SU-DHL-6 (cell line): Measurements from ENCODE around the gene ADGRD1.

Experiments used
- H2AFZ ChIP-seq: fragments of 200-600 bp; sonication (generic); 2 replicates; pipeline ENCODE4 v1.6.1; 2014; ENCODE audit warnings: low read depth, mild to moderate bottlenecking, moderate library complexity, mixed read lengths, antibody characterized with exemption, low read length; ENCODE audit not compliant: severe bottlenecking
- H3F3A ChIP-seq: fragments of 200-600 bp; shearing (Covaris generic); 2 replicates; pipeline ENCODE4 v1.6.0; 2016; ENCODE audit warnings: antibody characterized with exemption, mild to moderate bottlenecking; ENCODE audit not compliant: insufficient read depth
- H3K27ac ChIP-seq: fragments of 200-600 bp; sonication (generic); 2 replicates; pipeline ENCODE4 v1.5.1; 2016; ENCODE audit warnings: low read depth, mild to moderate bottlenecking, low read length, moderate library complexity, mixed read lengths
- H3K27me3 ChIP-seq: fragments of 200-600 bp; sonication (generic), shearing (Covaris generic); 2 replicates; pipeline ENCODE4 v1.6.0; 2014; ENCODE audit warnings: mild to moderate bottlenecking, low read length
- H3K36me3 ChIP-seq: fragments of 200-600 bp; sonication (generic); 2 replicates; pipeline ENCODE4 v1.6.1; 2014; ENCODE audit warnings: mild to moderate bottlenecking, low read length, mixed read lengths
- H3K4me2 ChIP-seq: fragments of 300-600, 200-600 bp; shearing (Covaris generic), sonication (generic); 2 replicates; pipeline ENCODE4 v1.6.0; 2014; ENCODE audit warnings: low read length, low read depth, mild to moderate bottlenecking; ENCODE audit not compliant: poor library complexity, severe bottlenecking
- H3K4me3 ChIP-seq: fragments of 200-600 bp; sonication (generic); 2 replicates; pipeline ENCODE4 v1.5.1; 2014; ENCODE audit warnings: antibody characterized with exemption, low read length, mild to moderate bottlenecking, mixed read lengths; ENCODE audit not compliant: insufficient read depth, poor library complexity, severe bottlenecking
- H3K79me2 ChIP-seq: fragments of 200-600 bp; sonication (generic); 2 replicates; pipeline ENCODE4 v1.6.1; 2014; ENCODE audit warnings: mild to moderate bottlenecking, low read length, moderate library complexity; ENCODE audit not compliant: insufficient read depth
- H3K9ac ChIP-seq: fragments of 200-600 bp; sonication (generic); 2 replicates; pipeline ENCODE4 v1.7.0; 2014; ENCODE audit warnings: mild to moderate bottlenecking, low read length
- H3K9me2 ChIP-seq: fragments of 200-600 bp; sonication (generic); replicated peaks from 2 replicates; pipeline ENCODE4 v1.6.1; 2014; ENCODE audit warnings: low read length; ENCODE audit not compliant: insufficient read depth
- H3K9me3 ChIP-seq: fragments of 200-600 bp; sonication (generic); 2 replicates; pipeline ENCODE4 v1.6.1; 2014; ENCODE audit warnings: low read length, mixed read lengths; ENCODE audit not compliant: insufficient read depth
- H4K20me1 ChIP-seq: fragments of 200-600 bp; sonication (generic); 2 replicates; pipeline ENCODE4 v1.6.1; 2014; ENCODE audit warnings: low read depth, mild to moderate bottlenecking, antibody characterized with exemption, low read length, moderate library complexity, mixed read lengths
- EZH2phosphoT487 ChIP-seq: fragments of 200-600 bp; sonication (generic), shearing (Covaris generic); conservative IDR thresholded peaks from 2 replicates; pipeline ENCODE4 v1.6.1; 2018; ENCODE audit warnings: mild to moderate bottlenecking, antibody characterized with exemption, low read length, moderate library complexity, mixed read lengths
- TF ChIP-seq, protein P1 (sequence below): fragments of 200-600 bp; sonication (generic); IDR thresholded peaks from one replicate; pipeline ENCODE4 v1.5.1; 2017; ENCODE audit warnings: antibody characterized with exemption, mild to moderate bottlenecking, low read length, moderate library complexity; ENCODE audit not compliant: insufficient read depth, poor library complexity, severe bottlenecking

The ADGRD1 gene

DNA sequence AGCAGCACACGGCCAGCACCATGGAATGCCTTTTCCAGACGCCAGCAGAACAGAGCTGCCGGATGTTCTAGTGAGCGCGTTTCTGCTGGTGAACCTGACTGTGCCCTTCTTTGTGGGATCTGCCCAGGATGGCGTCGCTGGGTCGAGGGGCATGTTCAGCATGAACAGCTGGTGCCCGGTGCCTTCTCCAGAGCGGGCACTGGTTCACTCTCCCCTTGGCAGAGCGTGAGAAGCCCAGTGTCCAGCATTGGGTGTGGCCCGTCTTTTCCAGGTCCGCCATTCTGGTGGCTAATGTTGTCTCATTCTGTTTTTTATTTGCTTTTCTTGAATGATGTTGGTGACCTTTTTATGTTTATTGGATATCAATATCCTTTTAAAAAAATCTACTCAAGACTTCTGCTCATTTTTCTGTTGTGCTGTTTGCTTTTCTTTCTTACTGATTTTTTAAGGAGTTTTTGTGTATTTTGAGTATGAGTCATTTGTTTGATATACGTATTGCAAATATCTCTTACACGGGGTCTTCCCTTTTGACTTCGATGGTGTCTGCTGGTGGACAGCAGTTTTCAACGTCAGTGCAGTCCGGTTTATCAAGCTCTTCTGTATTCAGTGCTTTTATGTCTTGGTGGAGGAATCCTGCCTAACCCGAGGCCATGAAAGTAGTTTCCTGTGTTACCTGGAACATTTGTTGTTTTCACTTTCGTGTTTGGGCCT is 74.3 kb downstream of the ADGRD1 start:
- Histone ChIP-seq H3K79me2 (no peaks in the 10 kb centered on the region), H3F3A (no peaks in the 10 kb centered on the region), H3K9ac (no peak overlapping the region), H3K4me2 (no peak overlapping the region), H3K27me3 (no peaks in the 10 kb centered on the region), H3K4me3 (no peak overlapping the region), H3K9me3 (no peaks in the 10 kb centered on the region), H3K27ac (no peak overlapping the region), H2AFZ (no peak overlapping the region), H3K9me2 (no peaks in the 10 kb centered on the region), H3K36me3 (no peaks in the 10 kb centered on the region), H4K20me1 (no peaks in the 10 kb centered on the region)
- no peak for TF ChIP-seq EZH2phosphoT487
- TF ChIP-seq, protein P1, sequence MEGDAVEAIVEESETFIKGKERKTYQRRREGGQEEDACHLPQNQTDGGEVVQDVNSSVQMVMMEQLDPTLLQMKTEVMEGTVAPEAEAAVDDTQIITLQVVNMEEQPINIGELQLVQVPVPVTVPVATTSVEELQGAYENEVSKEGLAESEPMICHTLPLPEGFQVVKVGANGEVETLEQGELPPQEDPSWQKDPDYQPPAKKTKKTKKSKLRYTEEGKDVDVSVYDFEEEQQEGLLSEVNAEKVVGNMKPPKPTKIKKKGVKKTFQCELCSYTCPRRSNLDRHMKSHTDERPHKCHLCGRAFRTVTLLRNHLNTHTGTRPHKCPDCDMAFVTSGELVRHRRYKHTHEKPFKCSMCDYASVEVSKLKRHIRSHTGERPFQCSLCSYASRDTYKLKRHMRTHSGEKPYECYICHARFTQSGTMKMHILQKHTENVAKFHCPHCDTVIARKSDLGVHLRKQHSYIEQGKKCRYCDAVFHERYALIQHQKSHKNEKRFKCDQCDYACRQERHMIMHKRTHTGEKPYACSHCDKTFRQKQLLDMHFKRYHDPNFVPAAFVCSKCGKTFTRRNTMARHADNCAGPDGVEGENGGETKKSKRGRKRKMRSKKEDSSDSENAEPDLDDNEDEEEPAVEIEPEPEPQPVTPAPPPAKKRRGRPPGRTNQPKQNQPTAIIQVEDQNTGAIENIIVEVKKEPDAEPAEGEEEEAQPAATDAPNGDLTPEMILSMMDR = no peak

DNA sequence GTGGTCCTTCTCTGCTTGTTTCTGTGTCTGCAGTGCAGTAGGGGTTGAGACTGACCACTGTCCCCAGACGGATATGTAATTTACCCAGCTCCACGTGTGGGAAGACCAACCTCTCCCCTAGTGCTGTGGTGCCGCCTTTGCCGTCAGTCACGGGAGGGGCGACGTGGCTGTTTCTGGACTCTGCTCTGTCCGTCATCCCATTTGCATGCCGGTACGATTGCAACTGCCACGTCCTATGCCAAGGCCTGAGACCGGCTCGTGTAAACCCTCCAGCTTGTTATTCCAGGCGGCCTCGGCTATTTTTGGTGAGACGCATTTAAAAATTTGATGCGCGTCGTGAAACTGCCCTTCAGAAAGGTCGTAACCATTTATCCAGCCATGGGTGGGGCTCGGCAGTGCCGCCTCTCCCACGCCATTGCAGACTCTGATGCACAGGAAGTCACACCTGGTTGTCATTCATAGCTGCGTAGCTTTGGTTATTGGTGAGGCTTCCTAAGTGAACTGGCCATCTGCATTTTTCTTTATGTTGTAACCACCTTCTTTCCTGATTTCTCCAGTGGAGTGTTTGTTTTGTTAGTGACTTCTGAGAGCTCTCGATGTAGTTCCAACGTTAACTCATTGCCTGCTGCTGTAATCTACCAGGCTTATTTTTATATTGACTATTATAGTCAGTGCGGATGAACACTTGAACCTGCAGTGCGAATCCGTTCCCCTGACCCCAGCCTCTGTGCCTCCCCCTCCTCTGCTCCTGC is 75.1 kb downstream of the ADGRD1 start:
- Histone ChIP-seq H3F3A (no peaks in the 10 kb centered on the region), H3K9me3 (no peaks in the 10 kb centered on the region), H2AFZ (no peak overlapping the region), H3K36me3 (no peaks in the 10 kb centered on the region), H3K27me3 (no peaks in the 10 kb centered on the region), H3K27ac (no peak overlapping the region), H3K79me2 (no peaks in the 10 kb centered on the region), H4K20me1 (no peaks in the 10 kb centered on the region), H3K4me2 (no peak overlapping the region), H3K9ac (no peak overlapping the region), H3K4me3 (no peak overlapping the region), H3K9me2 (no peaks in the 10 kb centered on the region)
- TF ChIP-seq, protein P1 = no peak
- no peak for TF ChIP-seq EZH2phosphoT487

DNA sequence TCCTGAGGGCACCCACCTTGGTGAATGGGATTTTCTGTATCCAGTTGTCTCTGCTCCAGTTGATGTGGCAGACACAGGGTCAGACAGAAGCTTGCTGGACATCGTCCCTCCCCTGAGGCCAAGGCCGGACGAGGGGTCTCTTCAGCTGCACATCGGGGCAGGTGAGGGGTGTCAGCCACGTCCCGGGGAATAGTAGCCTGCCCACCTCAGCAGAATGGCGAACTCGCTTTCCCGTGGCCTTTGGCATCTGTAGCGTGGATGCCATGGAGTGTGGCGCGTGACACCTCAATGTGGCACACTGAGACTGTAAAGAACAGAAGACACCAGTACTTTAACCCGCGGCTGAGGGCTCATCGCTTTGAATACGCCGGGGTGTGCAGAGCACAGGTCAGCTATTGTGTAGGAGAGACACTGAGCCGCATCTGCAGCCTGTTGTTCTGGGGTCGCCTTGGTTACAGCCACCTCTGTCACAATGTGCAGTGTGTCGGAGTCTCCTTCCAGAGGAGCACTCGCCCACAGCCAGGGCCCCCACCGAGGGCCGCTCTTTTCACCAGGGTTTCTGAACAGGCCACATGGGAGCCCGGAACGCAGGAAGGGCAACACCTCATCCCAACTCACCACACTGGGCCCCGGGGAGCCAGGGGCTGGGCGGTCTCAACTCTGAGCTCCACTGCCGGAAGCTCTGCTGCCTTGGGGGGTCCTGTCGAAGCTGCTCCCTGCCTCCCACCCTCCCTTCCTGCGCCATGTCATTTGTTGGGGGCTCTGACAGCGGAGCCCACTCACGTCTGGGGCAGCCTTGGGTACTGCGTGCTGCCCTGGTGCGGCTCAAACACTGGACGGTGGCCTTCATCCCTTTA is 77.0 kb downstream of the ADGRD1 start:
- Histone ChIP-seq H3F3A (no peaks in the 10 kb centered on the region), H3K36me3 (no peaks in the 10 kb centered on the region), H3K79me2 (no peaks in the 10 kb centered on the region), H3K27ac (no peak overlapping the region), H3K4me2 (no peak overlapping the region), H3K4me3 (no peak overlapping the region), H2AFZ (no peak overlapping the region), H3K9me2 (no peaks in the 10 kb centered on the region), H4K20me1 (no peaks in the 10 kb centered on the region), H3K9ac (no peak overlapping the region), H3K9me3 (no peaks in the 10 kb centered on the region), H3K27me3 (no peaks in the 10 kb centered on the region)
- TF ChIP-seq, protein P1 = no peak
- TF ChIP-seq EZH2phosphoT487 = no peak
